Measurements from ENCODE around the gene HS1BP3.

DNA sequence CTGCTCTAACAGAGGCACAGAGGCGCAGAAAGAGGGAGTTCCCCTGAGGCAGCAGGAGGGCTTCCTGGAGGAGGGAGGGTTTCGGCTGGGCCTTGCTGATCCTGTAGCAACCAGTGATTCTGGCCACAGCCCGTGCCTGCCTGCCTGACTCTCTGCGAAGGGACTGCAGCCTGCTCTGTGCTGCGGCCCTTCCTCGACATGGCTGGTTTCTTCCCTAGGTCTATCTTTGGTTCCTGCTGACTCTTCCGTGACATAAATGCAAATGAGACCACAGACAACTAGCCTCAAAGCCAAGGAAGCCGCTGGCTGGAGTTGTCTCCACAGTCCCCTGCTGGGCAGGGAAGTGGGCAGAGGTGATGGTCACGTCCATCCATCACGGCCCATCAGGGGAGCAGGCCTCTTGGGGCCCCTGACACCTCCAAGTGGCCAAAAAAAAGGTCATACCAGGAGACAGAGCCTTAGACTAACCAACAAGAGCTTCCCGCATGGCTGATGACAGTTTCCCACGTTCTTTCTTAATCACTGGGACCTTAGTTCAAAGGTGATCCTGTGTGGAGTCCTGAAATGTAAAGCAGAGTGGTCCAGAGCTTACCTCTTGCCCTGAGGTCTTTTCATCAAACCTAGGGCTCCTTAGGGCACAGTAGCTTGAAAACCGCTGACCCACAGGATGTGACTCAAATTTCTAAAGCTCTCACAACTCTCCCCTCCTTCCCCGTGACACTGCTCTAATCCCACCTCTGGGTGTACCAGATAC, 55.3 kb downstream of the HS1BP3 start:
- no peak for TF ChIP-seq CTCF (IDR thresholded peaks at IDR 0.05 in 8 of 11, conservative IDR thresholded peaks at IDR 0.05 in 3 of 11)
- no peak for TF ChIP-seq POLR2A (IDR thresholded peaks at IDR 0.05)

All from spleen (tissue), 7 donors.